Lung (tissue), 12 donors: ENCODE results near the gene IFT81. TPM values are rescaled to one million over a fixed set of nuclear protein-coding genes. Genes with fewer than 3 reads are reported as not detected.

Experiments
- ATAC-seq: fragments of 200-7000 bp; cut with Tn5 transposase; one replicate; pipeline ENCODE4 v1.9.1; 2020; ENCODE audit warnings: moderate number of reproducible peaks; ENCODE audit not compliant: insufficient read depth, low FRiP score
- DNase-seq, 3 donors: peaks; one replicate each; pipeline ENCODE4 v3.0.0-alpha.2; 2013 to 2017
- H3K27ac ChIP-seq, 2 donors: one replicate each; pipeline ENCODE4 v1.5.1; 2013; ENCODE audit warnings: mild to moderate bottlenecking in 2 of 2, moderate library complexity in 2 of 2, control low read depth in 1 of 2, inconsistent platforms in 1 of 2, low read depth in 1 of 2, low read length in 1 of 2
- H3K27me3 ChIP-seq, 3 donors: one replicate each; pipeline ENCODE4 v1.5.1; 2013; ENCODE audit warnings: low read length in 2 of 3; ENCODE audit not compliant: control insufficient read depth in 3 of 3, insufficient read depth in 3 of 3
- H3K36me3 ChIP-seq, 4 donors: one replicate each; pipeline ENCODE4 v1.5.1; 2013; ENCODE audit warnings: low read length in 4 of 4, mild to moderate bottlenecking in 1 of 4, moderate library complexity in 1 of 4; ENCODE audit not compliant: control insufficient read depth in 4 of 4, insufficient read depth in 4 of 4
- H3K4me1 ChIP-seq, 5 donors: one replicate each; pipeline ENCODE4 v1.5.1; 2013; ENCODE audit warnings: low read length in 5 of 5, mild to moderate bottlenecking in 2 of 5, moderate library complexity in 1 of 5; ENCODE audit not compliant: control insufficient read depth in 5 of 5, insufficient read depth in 5 of 5
- H3K4me3 ChIP-seq: one replicate; pipeline ENCODE4 v1.5.1; 2013; ENCODE audit warnings: mild to moderate bottlenecking, control low read depth, moderate library complexity
- H3K9ac ChIP-seq, 2 donors: one replicate each; pipeline ENCODE4 v1.5.1; 2013; ENCODE audit warnings: low read length in 2 of 2, control low read depth in 1 of 2; ENCODE audit not compliant: insufficient read depth in 1 of 2
- H3K9me3 ChIP-seq, 4 donors: one replicate each; pipeline ENCODE4 v1.5.1; 2013; ENCODE audit warnings: low read length in 3 of 4, mild to moderate bottlenecking in 1 of 4, moderate library complexity in 1 of 4; ENCODE audit not compliant: control insufficient read depth in 4 of 4, insufficient read depth in 3 of 4
- CTCF ChIP-seq: IDR thresholded peaks from 2 replicates; pipeline ENCODE4 v1.5.1; 2012; ENCODE audit warnings: mild to moderate bottlenecking; ENCODE audit errors: control extremely low read depth, extremely low read depth
- WGBS, 2 donors: extraction: QIAGEN DNeasy Blood & Tissue Kit; methylation state at CpG; one replicate each; pipeline ENCODE4 v1.1.7; 2013; 5-methylcytosine and 5-hydroxymethylcytosine counted together
- polyA plus RNA-seq, 2 donors: library from polyadenylated mRNA; stranded (reverse); fragments of 200-250 nt; gene quantifications; one replicate each; pipeline ENCODE4 v1.2.1, GENCODE V29; 2013
- total RNA-seq, 2 donors: library from RNA; depleted of rRNA in 1 of 2; stranded (reverse); fragments of >200 nt in 1 of 2; gene quantifications; one replicate each; pipeline ENCODE4 v1.2.1, GENCODE V29; 2014 to 2021
- donor health status: control.
- donor health status: control.
- donor health status: Bipolar disorder and iron deficiency.
- donor health status: healthy.
- donor health status: DM: yes; HTN: yes; CAD: no.

Gene IFT81
- total and polyA plus RNA-seq, 4 donors = 5.4 to 43.1 (median 10.8) TPM

- DNase-seq (no peak), ATAC-seq (peak; percentile 30)
- Histone ChIP-seq H3K9me3 (peaks cover 0 to 2% (median 0%) of the 10 kb centered on the region in 4 donors), H3K4me3 (no peak overlapping the region), H3K27ac (peak overlapping the region in 1 of 2 donors; percentile 44), H3K4me1 (peaks cover 0 to 3% (median 0%) of the 10 kb centered on the region in 5 donors), H3K36me3 (no peaks in the 10 kb centered on the region), H3K27me3 (peaks cover 0 to 2% (median 0%) of the 10 kb centered on the region in 3 donors), H3K9ac (no peak overlapping the region)
- no peak for TF ChIP-seq CTCF
- WGBS, 2 donors = 42 to 67% methylated on average over 5 of the region's 5 CpGs
These were observed 35.2 kb upstream of the IFT81 start for GRCh38 chr12:110088936-110089335.

GRCh38 chr12:110090266-110091135, 33.7 kb upstream of the IFT81 start:
- Histone ChIP-seq H3K9ac (no peak overlapping the region), H3K4me1 (peaks cover 0 to 3% (median 0%) of the 10 kb centered on the region in 5 donors), H3K4me3 (no peak overlapping the region), H3K36me3 (no peaks in the 10 kb centered on the region), H3K27me3 (peaks cover 0 to 2% (median 0%) of the 10 kb centered on the region in 3 donors), H3K9me3 (peaks cover 0 to 2% (median 0%) of the 10 kb centered on the region in 4 donors), H3K27ac (no peak overlapping the region)
- no peak for TF ChIP-seq CTCF
- DNase-seq (no peak), ATAC-seq (no peak)
- WGBS, 2 donors = 82 to 85% methylated on average over 8 of the region's 8 CpGs

DNA sequence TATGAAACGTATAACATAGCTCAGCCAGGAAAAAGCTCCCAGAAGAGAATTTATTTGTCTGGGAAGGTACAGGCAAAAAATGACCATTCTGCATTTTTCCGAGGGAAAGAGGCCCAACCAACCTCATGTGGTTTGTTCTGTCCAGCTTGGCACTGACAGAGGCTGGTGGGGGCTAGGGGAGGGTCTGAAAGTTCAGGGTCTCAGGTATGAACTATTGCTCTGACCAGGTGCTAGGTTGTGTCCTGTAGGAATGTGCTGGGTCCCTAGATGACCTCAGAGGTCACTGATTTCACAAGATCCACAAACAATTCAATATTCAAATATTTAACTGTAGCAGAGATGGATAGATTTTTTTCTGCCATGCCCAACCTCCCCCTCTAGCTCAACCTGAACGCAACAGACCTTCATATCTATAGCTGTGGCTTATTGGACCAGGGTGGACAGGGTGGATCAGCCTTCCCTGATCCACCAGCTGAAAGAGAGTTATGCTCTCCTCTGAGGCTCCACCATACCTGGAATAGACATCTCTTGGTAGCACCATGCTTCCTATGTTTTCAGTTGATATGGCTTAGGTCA, 32.9 kb upstream of the IFT81 start:
- no peak for TF ChIP-seq CTCF
- 63 to 86% methylated on average over 3 of the region's 3 CpGs for WGBS, 2 donors
- ATAC-seq (no peak), DNase-seq (no peak)
- peaks cover 0 to 3% (median 0%) of the 10 kb centered on the region in 5 donors for H3K4me1 ChIP-seq
- no peaks in the 10 kb centered on the region for H3K36me3 ChIP-seq
- no peak overlapping the region for H3K9ac ChIP-seq
- H3K27ac ChIP-seq = no peak overlapping the region
- H3K9me3 ChIP-seq = peaks cover 0 to 2% (median 0%) of the 10 kb centered on the region in 4 donors
- H3K4me3 ChIP-seq = no peak overlapping the region
- H3K27me3 ChIP-seq = peaks cover 0 to 2% (median 0%) of the 10 kb centered on the region in 3 donors
